ENCODE data around the gene TOMM20.

DNA sequence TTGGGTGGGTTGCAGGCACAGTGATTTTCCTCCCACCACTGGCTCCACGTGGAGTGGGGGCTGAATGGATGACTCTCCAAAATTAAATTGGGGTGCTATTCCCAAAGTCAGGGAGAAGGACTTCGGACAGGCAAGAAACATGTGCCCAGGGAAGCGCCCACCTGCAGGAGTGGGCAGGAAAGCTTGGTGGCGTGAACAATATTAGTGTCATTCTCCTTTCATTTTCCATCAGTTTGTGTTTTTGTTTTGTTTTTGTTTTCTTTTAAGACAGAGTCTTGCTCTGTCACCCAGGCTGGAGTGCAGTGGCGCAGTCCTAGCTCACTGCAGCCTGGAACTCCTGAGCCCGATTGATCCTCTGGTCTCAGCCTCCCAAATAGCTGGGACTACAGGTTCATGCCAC is 30.1 kb downstream of the TOMM20 start:
- TF ChIP-seq POLR2A (IDR thresholded peaks at IDR 0.05; ENCODE audit: low read length), result no peak
- no peak for TF ChIP-seq GATA1 (IDR thresholded peaks at IDR 0.05; ENCODE audit: low read depth, low read length)
